ENCODE results near the gene SCAMP4. TPM values are rescaled to one million over a fixed set of nuclear protein-coding genes. Genes with fewer than 3 reads are reported as not detected.
A peak's percentile ranks its signal among the peaks of the same experiment; 100 is the strongest.

Gene SCAMP4
- total and polyA plus RNA-seq, 9 of the 15 experiments (the other 6 are each of a cell fraction or from before 2014, with no cell fraction given), result 0.81 to 45.9 (median 12.8) TPM

GRCh38 chr19:1863638-1864479, 41.3 kb upstream of the SCAMP4 start (continued):
- TF ChIP-seq STAT6 (CRISPR knock-in tag; IDR thresholded peaks at IDR 0.05) (no peak), ZNF146 (CRISPR knock-in tag; IDR thresholded peaks at IDR 0.05; ENCODE audit: unreplicated experiment) (no peak), TCF7L2 (IDR thresholded peaks at IDR 0.05; ENCODE audit: low read depth, low read length) (no peak), JUNB (CRISPR knock-in tag; conservative IDR thresholded peaks at IDR 0.05) (no peak), ZNF408 (CRISPR knock-in tag; IDR thresholded peaks at IDR 0.05; ENCODE audit: low read depth) (no peak), MAFG (tag; conservative IDR thresholded peaks at IDR 0.05) (no peak), SUPT5H (IDR thresholded peaks at IDR 0.05) (peak; percentile 53), EP400 (IDR thresholded peaks at IDR 0.05) (peak; percentile 100), KDM2B (CRISPR knock-in tag; IDR thresholded peaks at IDR 0.05) (no peak)
- TF ChIP-seq, protein P1, sequence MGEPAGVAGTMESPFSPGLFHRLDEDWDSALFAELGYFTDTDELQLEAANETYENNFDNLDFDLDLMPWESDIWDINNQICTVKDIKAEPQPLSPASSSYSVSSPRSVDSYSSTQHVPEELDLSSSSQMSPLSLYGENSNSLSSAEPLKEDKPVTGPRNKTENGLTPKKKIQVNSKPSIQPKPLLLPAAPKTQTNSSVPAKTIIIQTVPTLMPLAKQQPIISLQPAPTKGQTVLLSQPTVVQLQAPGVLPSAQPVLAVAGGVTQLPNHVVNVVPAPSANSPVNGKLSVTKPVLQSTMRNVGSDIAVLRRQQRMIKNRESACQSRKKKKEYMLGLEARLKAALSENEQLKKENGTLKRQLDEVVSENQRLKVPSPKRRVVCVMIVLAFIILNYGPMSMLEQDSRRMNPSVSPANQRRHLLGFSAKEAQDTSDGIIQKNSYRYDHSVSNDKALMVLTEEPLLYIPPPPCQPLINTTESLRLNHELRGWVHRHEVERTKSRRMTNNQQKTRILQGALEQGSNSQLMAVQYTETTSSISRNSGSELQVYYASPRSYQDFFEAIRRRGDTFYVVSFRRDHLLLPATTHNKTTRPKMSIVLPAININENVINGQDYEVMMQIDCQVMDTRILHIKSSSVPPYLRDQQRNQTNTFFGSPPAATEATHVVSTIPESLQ (CRISPR knock-in tag; IDR thresholded peaks at IDR 0.05), result no peak
- TF ChIP-seq, protein P2, sequence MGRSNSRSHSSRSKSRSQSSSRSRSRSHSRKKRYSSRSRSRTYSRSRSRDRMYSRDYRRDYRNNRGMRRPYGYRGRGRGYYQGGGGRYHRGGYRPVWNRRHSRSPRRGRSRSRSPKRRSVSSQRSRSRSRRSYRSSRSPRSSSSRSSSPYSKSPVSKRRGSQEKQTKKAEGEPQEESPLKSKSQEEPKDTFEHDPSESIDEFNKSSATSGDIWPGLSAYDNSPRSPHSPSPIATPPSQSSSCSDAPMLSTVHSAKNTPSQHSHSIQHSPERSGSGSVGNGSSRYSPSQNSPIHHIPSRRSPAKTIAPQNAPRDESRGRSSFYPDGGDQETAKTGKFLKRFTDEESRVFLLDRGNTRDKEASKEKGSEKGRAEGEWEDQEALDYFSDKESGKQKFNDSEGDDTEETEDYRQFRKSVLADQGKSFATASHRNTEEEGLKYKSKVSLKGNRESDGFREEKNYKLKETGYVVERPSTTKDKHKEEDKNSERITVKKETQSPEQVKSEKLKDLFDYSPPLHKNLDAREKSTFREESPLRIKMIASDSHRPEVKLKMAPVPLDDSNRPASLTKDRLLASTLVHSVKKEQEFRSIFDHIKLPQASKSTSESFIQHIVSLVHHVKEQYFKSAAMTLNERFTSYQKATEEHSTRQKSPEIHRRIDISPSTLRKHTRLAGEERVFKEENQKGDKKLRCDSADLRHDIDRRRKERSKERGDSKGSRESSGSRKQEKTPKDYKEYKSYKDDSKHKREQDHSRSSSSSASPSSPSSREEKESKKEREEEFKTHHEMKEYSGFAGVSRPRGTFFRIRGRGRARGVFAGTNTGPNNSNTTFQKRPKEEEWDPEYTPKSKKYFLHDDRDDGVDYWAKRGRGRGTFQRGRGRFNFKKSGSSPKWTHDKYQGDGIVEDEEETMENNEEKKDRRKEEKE (IDR thresholded peaks at IDR 0.05; ENCODE audit: borderline replicate concordance in 1 of 2, control insufficient read depth in 1 of 2, low read depth in 2 of 2, low read length in 1 of 2), result 0 out of 4 replicates have a peak, but pooled peaks of 1 of the 2 experiments have one; percentile 26
- TF ChIP-seq, protein P3, sequence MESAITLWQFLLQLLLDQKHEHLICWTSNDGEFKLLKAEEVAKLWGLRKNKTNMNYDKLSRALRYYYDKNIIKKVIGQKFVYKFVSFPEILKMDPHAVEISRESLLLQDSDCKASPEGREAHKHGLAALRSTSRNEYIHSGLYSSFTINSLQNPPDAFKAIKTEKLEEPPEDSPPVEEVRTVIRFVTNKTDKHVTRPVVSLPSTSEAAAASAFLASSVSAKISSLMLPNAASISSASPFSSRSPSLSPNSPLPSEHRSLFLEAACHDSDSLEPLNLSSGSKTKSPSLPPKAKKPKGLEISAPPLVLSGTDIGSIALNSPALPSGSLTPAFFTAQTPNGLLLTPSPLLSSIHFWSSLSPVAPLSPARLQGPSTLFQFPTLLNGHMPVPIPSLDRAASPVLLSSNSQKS (CRISPR knock-in tag; IDR thresholded peaks at IDR 0.05), result no peak
- TF ChIP-seq, protein P4, sequence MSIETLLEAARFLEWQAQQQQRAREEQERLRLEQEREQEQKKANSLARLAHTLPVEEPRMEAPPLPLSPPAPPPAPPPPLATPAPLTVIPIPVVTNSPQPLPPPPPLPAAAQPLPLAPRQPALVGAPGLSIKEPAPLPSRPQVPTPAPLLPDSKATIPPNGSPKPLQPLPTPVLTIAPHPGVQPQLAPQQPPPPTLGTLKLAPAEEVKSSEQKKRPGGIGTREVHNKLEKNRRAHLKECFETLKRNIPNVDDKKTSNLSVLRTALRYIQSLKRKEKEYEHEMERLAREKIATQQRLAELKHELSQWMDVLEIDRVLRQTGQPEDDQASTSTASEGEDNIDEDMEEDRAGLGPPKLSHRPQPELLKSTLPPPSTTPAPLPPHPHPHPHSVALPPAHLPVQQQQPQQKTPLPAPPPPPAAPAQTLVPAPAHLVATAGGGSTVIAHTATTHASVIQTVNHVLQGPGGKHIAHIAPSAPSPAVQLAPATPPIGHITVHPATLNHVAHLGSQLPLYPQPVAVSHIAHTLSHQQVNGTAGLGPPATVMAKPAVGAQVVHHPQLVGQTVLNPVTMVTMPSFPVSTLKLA (conservative IDR thresholded peaks at IDR 0.05), result peak; percentile 100

All from K562 (cell line).